HUES6 (cell line): Measurements from ENCODE around the gene LRIF1.
A peak's percentile ranks its signal among the peaks of the same experiment; 100 is the strongest.

ENCODE experiments used
- H3K27ac ChIP-seq: 2 replicates; pipeline ENCODE4 v1.7.0; 2013; ENCODE audit warnings: low read depth, mild to moderate bottlenecking, low read length, inconsistent platforms
- H3K27me3 ChIP-seq: 2 replicates; pipeline ENCODE4 v1.6.1; 2013; ENCODE audit warnings: low read length; ENCODE audit not compliant: control insufficient read depth, insufficient read depth
- H3K36me3 ChIP-seq: 2 replicates; pipeline ENCODE4 v1.6.1; 2013; ENCODE audit warnings: low read length; ENCODE audit not compliant: control insufficient read depth, insufficient read depth
- H3K4me1 ChIP-seq: 2 replicates; pipeline ENCODE4 v1.6.1; 2013; ENCODE audit warnings: low read length; ENCODE audit not compliant: control insufficient read depth, insufficient read depth
- H3K4me3 ChIP-seq: 2 replicates; pipeline ENCODE4 v1.5.1; 2013; ENCODE audit warnings: low read depth, low read length
- H3K9ac ChIP-seq: one replicate; pipeline ENCODE4 v1.6.1; 2013; ENCODE audit warnings: mild to moderate bottlenecking, low read length
- H3K9me3 ChIP-seq: 2 replicates; pipeline ENCODE4 v1.6.1; 2013; ENCODE audit warnings: low read depth, low read length; ENCODE audit not compliant: control insufficient read depth, insufficient read depth

Gene LRIF1

DNA sequence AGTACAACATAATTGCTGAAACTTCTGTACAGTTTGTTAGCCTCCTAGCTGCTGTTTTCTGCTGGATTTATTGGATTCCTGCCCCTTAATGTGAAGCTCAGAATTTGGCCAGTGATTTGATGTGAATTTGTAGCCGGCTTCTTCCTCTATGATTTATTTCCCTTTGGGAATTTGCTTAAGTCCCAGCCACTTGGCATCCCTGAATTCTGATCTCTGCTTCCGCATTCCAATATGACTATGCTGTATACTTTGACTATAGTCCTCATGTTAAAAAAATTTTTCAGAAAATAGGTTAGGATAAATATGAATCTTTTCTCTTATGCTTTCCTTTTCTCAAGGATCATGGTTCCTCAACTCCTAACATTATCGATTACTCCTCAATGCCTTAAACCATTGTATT lies 12.4 kb upstream of the LRIF1 start:
- no peak overlapping the region for H3K9ac ChIP-seq
- H3K27me3 ChIP-seq = peaks cover 11% of the 10 kb centered on the region; the same call in 1 of the 2 replicates
- no peak overlapping the region for H3K4me3 ChIP-seq
- no peaks in the 10 kb centered on the region for H3K4me1 ChIP-seq
- H3K36me3 ChIP-seq = no peaks in the 10 kb centered on the region
- H3K9me3 ChIP-seq = peaks cover 5% of the 10 kb centered on the region; the same call in 1 of the 2 replicates
- no peak overlapping the region for H3K27ac ChIP-seq

- H3K36me3 ChIP-seq = no peaks in the 10 kb centered on the region
- H3K9me3 ChIP-seq = peaks cover 5% of the 10 kb centered on the region; the same call in 1 of the 2 replicates
- no peak overlapping the region for H3K9ac ChIP-seq
- H3K27ac ChIP-seq = no peak overlapping the region
- peaks cover 14% of the 10 kb centered on the region; the same call in 1 of the 2 replicates for H3K27me3 ChIP-seq
- no peak overlapping the region for H3K4me3 ChIP-seq
- H3K4me1 ChIP-seq = no peaks in the 10 kb centered on the region
Observed at GRCh38 chr1:110975265-110975664, 11.5 kb upstream of the LRIF1 start.

GRCh38 chr1:110967256-110967655 lies 3.5 kb upstream of the LRIF1 start:
- Histone ChIP-seq H3K27me3 (peaks cover 12% of the 10 kb centered on the region; the same call in 1 of the 2 replicates), H3K9ac (no peak overlapping the region), H3K4me3 (no peak overlapping the region), H3K27ac (no peak overlapping the region), H3K36me3 (no peaks in the 10 kb centered on the region), H3K9me3 (no peaks in the 10 kb centered on the region; the same call in 1 of the 2 replicates), H3K4me1 (no peaks in the 10 kb centered on the region)

GRCh38 chr1:110964455-110964903 lies 757 bp upstream of the LRIF1 start:
- Histone ChIP-seq H3K4me3 (peak overlapping the region; percentile 85), H3K27me3 (no peaks in the 10 kb centered on the region; the same call in 1 of the 2 replicates), H3K27ac (peak overlapping the region; percentile 72), H3K9ac (peak overlapping the region; percentile 40), H3K4me1 (no peaks in the 10 kb centered on the region), H3K9me3 (no peaks in the 10 kb centered on the region; the same call in 1 of the 2 replicates), H3K36me3 (no peaks in the 10 kb centered on the region)

GRCh38 chr1:110962892-110963690 lies 631 bp downstream of the LRIF1 start:
- H3K9me3 ChIP-seq = no peaks in the 10 kb centered on the region; the same call in 1 of the 2 replicates
- H3K9ac ChIP-seq = peak overlapping the region; percentile 73
- H3K27ac ChIP-seq = peak overlapping the region; percentile 77
- H3K27me3 ChIP-seq = no peaks in the 10 kb centered on the region
- peak overlapping the region; percentile 85 for H3K4me3 ChIP-seq
- H3K4me1 ChIP-seq = no peaks in the 10 kb centered on the region
- H3K36me3 ChIP-seq = no peaks in the 10 kb centered on the region

DNA sequence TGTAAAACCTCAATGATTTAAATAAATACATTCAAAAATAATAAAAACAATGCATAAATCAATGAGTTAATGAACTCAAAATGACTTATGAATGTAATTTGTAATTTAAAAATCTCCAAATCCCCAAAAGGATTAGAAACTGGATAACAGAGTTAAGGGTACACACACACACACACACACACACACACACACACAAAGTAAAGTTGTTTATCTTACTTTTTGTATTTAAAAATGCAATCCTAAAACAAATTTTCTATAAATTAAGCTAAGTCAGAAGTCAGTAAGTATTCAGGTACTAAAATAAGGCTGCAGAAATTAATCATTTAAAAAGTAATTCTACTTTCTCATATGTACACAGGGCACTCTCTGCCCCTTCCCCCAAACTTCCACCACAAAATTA lies 1.8 kb downstream of the LRIF1 start:
- no peak overlapping the region for H3K9ac ChIP-seq
- no peaks in the 10 kb centered on the region for H3K4me1 ChIP-seq
- no peaks in the 10 kb centered on the region for H3K36me3 ChIP-seq
- H3K27me3 ChIP-seq = no peaks in the 10 kb centered on the region
- H3K4me3 ChIP-seq = 0 out of 2 replicates have a peak overlapping the region, but pooled peaks have one; percentile 85
- H3K27ac ChIP-seq = no peak overlapping the region
- H3K9me3 ChIP-seq = no peaks in the 10 kb centered on the region; the same call in 1 of the 2 replicates

DNA sequence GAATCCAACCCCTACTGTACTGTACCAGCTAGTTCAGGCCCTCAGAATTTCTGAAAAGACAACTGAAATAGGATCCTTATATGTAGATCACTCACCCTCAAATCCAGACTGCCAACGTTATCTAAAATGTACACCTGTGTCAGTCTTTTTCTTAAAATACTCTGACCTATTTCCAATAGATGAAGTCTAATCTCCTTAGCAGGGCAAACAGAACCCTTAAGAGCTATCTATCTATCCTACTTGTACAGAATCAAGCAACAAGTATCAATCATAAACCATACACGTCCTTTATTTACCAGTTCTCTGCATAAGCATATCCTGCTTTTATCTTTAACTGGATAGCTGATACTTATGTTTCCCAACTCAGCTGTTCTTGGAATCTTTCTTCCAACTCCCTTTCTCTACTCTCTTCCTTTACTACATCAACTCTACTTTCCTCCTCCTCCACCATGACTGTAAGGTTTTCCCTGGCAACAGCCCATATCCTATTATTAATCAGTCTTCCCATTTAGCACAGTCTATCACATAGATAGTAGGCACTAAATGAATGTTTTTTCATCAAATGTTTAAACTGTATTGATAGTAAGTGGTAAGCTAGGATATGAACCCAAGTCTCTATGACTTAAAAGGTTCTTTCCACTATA lies 2.8 kb downstream of the LRIF1 start:
- Histone ChIP-seq H3K9me3 (no peaks in the 10 kb centered on the region; the same call in 1 of the 2 replicates), H3K27ac (no peak overlapping the region), H3K4me1 (no peaks in the 10 kb centered on the region; the same call in 1 of the 2 replicates), H3K9ac (no peak overlapping the region), H3K27me3 (no peaks in the 10 kb centered on the region), H3K4me3 (no peak overlapping the region), H3K36me3 (no peaks in the 10 kb centered on the region)

- H3K4me1 ChIP-seq = no peaks in the 10 kb centered on the region; the same call in 1 of the 2 replicates
- H3K27ac ChIP-seq = no peak overlapping the region
- H3K36me3 ChIP-seq = no peaks in the 10 kb centered on the region
Observed at GRCh38 chr1:110957798-110958197, 5.9 kb downstream of the LRIF1 start.

GRCh38 chr1:110956586-110956985 lies 7.1 kb downstream of the LRIF1 start:
- no peak overlapping the region for H3K27ac ChIP-seq
- H3K36me3 ChIP-seq = peaks cover 10% of the 10 kb centered on the region
- H3K9me3 ChIP-seq = no peaks in the 10 kb centered on the region
- H3K9ac ChIP-seq = no peak overlapping the region
- no peak overlapping the region for H3K4me3 ChIP-seq
- H3K27me3 ChIP-seq = no peaks in the 10 kb centered on the region
- H3K4me1 ChIP-seq = no peaks in the 10 kb centered on the region; the same call in 1 of the 2 replicates

More at GRCh38 chr1:110957798-110958197, 5.9 kb downstream of the LRIF1 start:
- Histone ChIP-seq H3K4me3 (no peak overlapping the region), H3K9me3 (no peaks in the 10 kb centered on the region), H3K9ac (no peak overlapping the region), H3K27me3 (no peaks in the 10 kb centered on the region)

GRCh38 chr1:110953031-110953430 lies 10.7 kb downstream of the LRIF1 start:
- H3K4me1 ChIP-seq = no peaks in the 10 kb centered on the region; the same call in 1 of the 2 replicates
- no peak overlapping the region for H3K9ac ChIP-seq
- peaks cover 30% of the 10 kb centered on the region for H3K36me3 ChIP-seq
- H3K27me3 ChIP-seq = no peaks in the 10 kb centered on the region
- H3K4me3 ChIP-seq = no peak overlapping the region
- H3K9me3 ChIP-seq = no peaks in the 10 kb centered on the region
- H3K27ac ChIP-seq = no peak overlapping the region

DNA sequence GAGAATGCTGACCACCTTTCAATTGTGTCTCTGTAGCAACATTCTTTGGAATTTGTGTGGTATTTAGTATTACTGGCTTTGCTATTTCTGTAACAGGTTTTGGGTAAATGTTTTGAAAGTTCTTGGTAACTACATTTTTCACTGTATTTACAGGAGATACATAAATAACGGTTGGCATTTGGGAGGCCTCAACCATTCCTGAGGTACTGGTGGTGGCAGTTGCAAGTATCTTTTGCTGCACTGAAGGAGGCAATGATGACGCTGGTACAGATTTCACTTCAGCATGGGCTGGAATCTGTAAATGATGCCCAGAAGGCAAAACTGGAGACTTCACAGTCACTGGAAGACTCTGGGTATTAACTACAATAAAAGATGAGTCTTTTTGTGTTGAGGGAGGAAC lies 11.7 kb downstream of the LRIF1 start:
- H3K36me3 ChIP-seq = peaks cover 35% of the 10 kb centered on the region
- H3K27me3 ChIP-seq = no peaks in the 10 kb centered on the region
- H3K27ac ChIP-seq = no peak overlapping the region
- no peaks in the 10 kb centered on the region; the same call in 1 of the 2 replicates for H3K4me1 ChIP-seq
- no peak overlapping the region for H3K4me3 ChIP-seq
- no peaks in the 10 kb centered on the region for H3K9me3 ChIP-seq
- no peak overlapping the region for H3K9ac ChIP-seq
